CD4-positive, alpha-beta T cell (primary cell): ENCODE results near the gene RUNX1. TPM values are rescaled to one million over a fixed set of nuclear protein-coding genes. Genes with fewer than 3 reads are reported as not detected.

Experiments used
- ATAC-seq: fragments of 200-7000 bp; cut with Tn5 transposase; one replicate; pipeline ENCODE4 v1.10.0; 2022; ENCODE audit warnings: mild to moderate bottlenecking; ENCODE audit not compliant: poor library complexity
- CTCF ChIA-PET: fragments of 350-600 bp; sonication (Branson Sonifier 250); formaldehyde crosslinking; loops from one replicate; lab custom pipeline; 2021; ENCODE audit warnings: antibody characterized with exemption, inconsistent platforms; lab: Charles Lee
- POLR2A ChIA-PET: fragments of 350-600 bp; sonication (Branson Sonifier 250); formaldehyde crosslinking; loops from one replicate; lab custom pipeline; 2021; ENCODE audit warnings: antibody characterized with exemption, inconsistent platforms; lab: Charles Lee
- DNase-seq, 14 experiments: peaks; one replicate each; pipeline ENCODE4 v3.0.0-alpha.2; 2013 to 2020; ENCODE audit warnings: mixed read lengths in 2 of 14
- H3K27ac ChIP-seq, 2 donors: one replicate each; pipeline versions ENCODE4 v1.5.1 to v1.7.0; 2013; ENCODE audit warnings: low read length in 2 of 2, low read depth in 1 of 2, mild to moderate bottlenecking in 1 of 2
- H3K27me3 ChIP-seq, 2 experiments: 1 replicate in 1 of 2; 2 replicates in 1 of 2; pipeline versions ENCODE4 v1.6.1 to v1.7.0; 2013; ENCODE audit warnings: low read length in 2 of 2, control low read depth in 1 of 2, mild to moderate bottlenecking in 1 of 2, moderate library complexity in 1 of 2; ENCODE audit not compliant: insufficient read depth in 2 of 2, control insufficient read depth in 1 of 2
- H3K36me3 ChIP-seq: one replicate; pipeline ENCODE4 v1.6.1; 2013; ENCODE audit warnings: low read length, control low read depth; ENCODE audit not compliant: insufficient read depth
- H3K4me1 ChIP-seq: one replicate; pipeline ENCODE4 v1.6.1; 2013; ENCODE audit warnings: low read length, control low read depth; ENCODE audit not compliant: insufficient read depth
- H3K4me3 ChIP-seq: one replicate; pipeline ENCODE4 v1.5.1; 2013; ENCODE audit warnings: mild to moderate bottlenecking, low read length, moderate library complexity
- H3K9me3 ChIP-seq, 2 experiments: 1 replicate in 1 of 2; 2 replicates in 1 of 2; pipeline versions ENCODE4 v1.6.1 to v1.7.0; 2013; ENCODE audit warnings: low read length in 2 of 2, mild to moderate bottlenecking in 2 of 2, control low read depth in 1 of 2, moderate library complexity in 1 of 2; ENCODE audit not compliant: control insufficient read depth in 1 of 2, insufficient read depth in 1 of 2
- H3K27ac Mint-ChIP-seq: one replicate; pipeline ENCODE4 v1.8.0; 2020; ENCODE audit warnings: mixed read lengths
- H3K27me3 Mint-ChIP-seq: one replicate; pipeline ENCODE4 v1.8.0; 2021; ENCODE audit warnings: mixed read lengths
- H3K36me3 Mint-ChIP-seq: one replicate; pipeline ENCODE4 v1.8.0; 2021; ENCODE audit warnings: low read depth, mixed read lengths
- H3K4me1 Mint-ChIP-seq: one replicate; pipeline ENCODE4 v1.8.0; 2021; ENCODE audit warnings: low read depth, mixed read lengths
- H3K4me3 Mint-ChIP-seq: one replicate; pipeline ENCODE4 v1.8.0; 2020; ENCODE audit warnings: mild to moderate bottlenecking, mixed read lengths
- H3K9me3 Mint-ChIP-seq: one replicate; pipeline ENCODE4 v1.8.0; 2020; ENCODE audit warnings: mixed read lengths
- intact Hi-C, 2 experiments: fragments of 100-400 bp; cut with DNase I in 1 of 2; cut with micrococcal nuclease in 1 of 2; formaldehyde crosslinking; loops; one replicate each; pipeline versions ENCODE4 v1.15.1 to v1.9.0; 2023 to 2025; cut with DNase I, micrococcal nuclease
- total RNA-seq, 174 experiments: library from RNA in 2 of 174; stranded (reverse) in 2 of 174; gene quantifications; one replicate each; pipeline ENCODE4 v1.2.3 and lab custom pipeline; 2021 to 2026
- TF ChIP-seq, protein P1 (sequence below): fragments of 200-600 bp; IDR thresholded peaks from one replicate; pipeline ENCODE4 v1.8.0; 2022; ENCODE audit warnings: antibody characterized with exemption, mild to moderate bottlenecking

RUNX1 gene
- total RNA-seq, 2 experiments from 2014 or later, result 71.7 to 74.3 TPM

DNA sequence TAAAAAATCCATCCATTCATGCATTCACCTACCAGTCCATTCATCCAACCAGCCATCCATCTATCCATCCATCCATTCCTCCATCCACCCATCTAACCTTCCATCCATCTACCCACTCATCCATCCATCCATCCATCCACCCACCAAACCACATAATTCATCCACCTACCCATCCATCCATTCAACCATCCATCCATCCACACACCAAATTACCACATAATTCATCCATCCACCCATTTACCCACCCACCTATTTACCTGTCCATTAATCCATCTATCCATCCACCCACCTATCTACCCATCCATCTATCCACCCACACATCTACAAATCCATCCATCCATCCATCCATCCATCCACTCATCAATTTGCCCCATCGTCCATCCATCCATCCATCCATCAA, 308.9 kb downstream of the RUNX1 start:
- H3K27ac ChIP-seq, result no peak overlapping the region
- no peaks in the 10 kb centered on the region for H3K36me3 Mint-ChIP-seq
- POLR2A ChIA-PET, result no interaction called here
- ATAC-seq (no peak), DNase-seq (no peak)
- TF ChIP-seq, protein P1, sequence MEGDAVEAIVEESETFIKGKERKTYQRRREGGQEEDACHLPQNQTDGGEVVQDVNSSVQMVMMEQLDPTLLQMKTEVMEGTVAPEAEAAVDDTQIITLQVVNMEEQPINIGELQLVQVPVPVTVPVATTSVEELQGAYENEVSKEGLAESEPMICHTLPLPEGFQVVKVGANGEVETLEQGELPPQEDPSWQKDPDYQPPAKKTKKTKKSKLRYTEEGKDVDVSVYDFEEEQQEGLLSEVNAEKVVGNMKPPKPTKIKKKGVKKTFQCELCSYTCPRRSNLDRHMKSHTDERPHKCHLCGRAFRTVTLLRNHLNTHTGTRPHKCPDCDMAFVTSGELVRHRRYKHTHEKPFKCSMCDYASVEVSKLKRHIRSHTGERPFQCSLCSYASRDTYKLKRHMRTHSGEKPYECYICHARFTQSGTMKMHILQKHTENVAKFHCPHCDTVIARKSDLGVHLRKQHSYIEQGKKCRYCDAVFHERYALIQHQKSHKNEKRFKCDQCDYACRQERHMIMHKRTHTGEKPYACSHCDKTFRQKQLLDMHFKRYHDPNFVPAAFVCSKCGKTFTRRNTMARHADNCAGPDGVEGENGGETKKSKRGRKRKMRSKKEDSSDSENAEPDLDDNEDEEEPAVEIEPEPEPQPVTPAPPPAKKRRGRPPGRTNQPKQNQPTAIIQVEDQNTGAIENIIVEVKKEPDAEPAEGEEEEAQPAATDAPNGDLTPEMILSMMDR, result no peak
- H3K4me3 ChIP-seq, result no peak overlapping the region
- no peak overlapping the region for H3K4me3 Mint-ChIP-seq
- H3K36me3 ChIP-seq, result no peaks in the 10 kb centered on the region
- H3K4me1 Mint-ChIP-seq, result no peaks in the 10 kb centered on the region
- intact Hi-C loops, result no loop called here
- H3K27ac Mint-ChIP-seq, result no peak overlapping the region
- H3K9me3 Mint-ChIP-seq, result no peaks in the 10 kb centered on the region
- CTCF ChIA-PET, result no interaction called here
- no peaks in the 10 kb centered on the region for H3K4me1 ChIP-seq
- peaks cover 0 to 2% of the 10 kb centered on the region in 2 experiments for H3K27me3 ChIP-seq
- no peaks in the 10 kb centered on the region for H3K9me3 ChIP-seq
- no peaks in the 10 kb centered on the region for H3K27me3 Mint-ChIP-seq
